HL-60/S4 (cell line): ENCODE measurements around the gene HRH1.

Experiments used
- in situ Hi-C: fragments of 300-500 bp; cut with MboI; formaldehyde crosslinking; loops from 2 replicates; pipeline ENCODE4 v1.14.3; 2022; ENCODE audit warnings: low sequenced_read_pairs

The HRH1 gene

GRCh38 chr3:11273891-11274291, 119.6 kb downstream of the HRH1 start:
- in situ Hi-C loops, result no loop called here

- in situ Hi-C loops, result no loop called here
These were observed 120.4 kb downstream of the HRH1 start for GRCh38 chr3:11274566-11275142.

GRCh38 chr3:11275926-11276325, 121.6 kb downstream of the HRH1 start:
- in situ Hi-C loops, result no loop called here

- in situ Hi-C loops, result no loop called here
These were observed 122.6 kb downstream of the HRH1 start for GRCh38 chr3:11276901-11277300.

GRCh38 chr3:11282250-11283138, 128.2 kb downstream of the HRH1 start:
- in situ Hi-C loops, result no loop called here

- in situ Hi-C loops, result no loop called here
These were observed 128.8 kb downstream of the HRH1 start for GRCh38 chr3:11283139-11283475.

GRCh38 chr3:11284011-11284410, 129.7 kb downstream of the HRH1 start:
- in situ Hi-C loops, result no loop called here

- in situ Hi-C loops, result no loop called here
These were observed 131.2 kb downstream of the HRH1 start for GRCh38 chr3:11285471-11285870.

- in situ Hi-C loops, result no loop called here
These were observed 133.1 kb downstream of the HRH1 start for GRCh38 chr3:11287404-11287803.

- in situ Hi-C loops, result no loop called here
These were observed 133.8 kb downstream of the HRH1 start for GRCh38 chr3:11288021-11288491.

GRCh38 chr3:11288786-11289637, 134.7 kb downstream of the HRH1 start:
- in situ Hi-C loops, result no loop called here

GRCh38 chr3:11289864-11290263, 135.6 kb downstream of the HRH1 start:
- in situ Hi-C loops, result no loop called here

- in situ Hi-C loops, result no loop called here
These were observed 136.7 kb downstream of the HRH1 start for GRCh38 chr3:11290743-11291680.

- in situ Hi-C loops, result no loop called here
These were observed 137.5 kb downstream of the HRH1 start for GRCh38 chr3:11291808-11292207.

GRCh38 chr3:11297126-11297525, 142.8 kb downstream of the HRH1 start:
- in situ Hi-C loops, result no loop called here

GRCh38 chr3:11300970-11301369, 146.7 kb downstream of the HRH1 start:
- in situ Hi-C loops, result no loop called here

- in situ Hi-C loops, result no loop called here
These were observed 148.2 kb downstream of the HRH1 start for GRCh38 chr3:11302444-11302843.

- in situ Hi-C loops, result no loop called here
These were observed 149.9 kb downstream of the HRH1 start for GRCh38 chr3:11304175-11304574.

- in situ Hi-C loops, result no loop called here
These were observed 151.2 kb downstream of the HRH1 start for GRCh38 chr3:11305509-11305908.

GRCh38 chr3:11306817-11307589, 152.7 kb downstream of the HRH1 start:
- in situ Hi-C loops, result no loop called here
